Peyer's patch (tissue), 4 donors: ENCODE data around the gene LSR.

ENCODE experiments used
- POLR2A ChIP-seq, 2 donors: fragments of 450-650 bp; IDR thresholded peaks; one replicate each; pipeline ENCODE4 v1.5.1; 2017; ENCODE audit warnings: antibody characterized with exemption in 2 of 2, mild to moderate bottlenecking in 2 of 2, moderate library complexity in 2 of 2
- TF ChIP-seq, protein P1 (sequence below), 6 experiments: fragments of 450-650 bp in 4 of 6; fragments of 200-600 bp in 2 of 6; sonication (generic) in 1 of 6; IDR thresholded peaks; one replicate each; pipeline ENCODE4 v1.5.1; 2017 to 2019; ENCODE audit warnings: antibody characterized with exemption in 6 of 6, mild to moderate bottlenecking in 3 of 6, moderate library complexity in 1 of 6

GRCh38 chr19:35271546-35271945 is 22.7 kb downstream of the LSR start:
- TF ChIP-seq, protein P1, sequence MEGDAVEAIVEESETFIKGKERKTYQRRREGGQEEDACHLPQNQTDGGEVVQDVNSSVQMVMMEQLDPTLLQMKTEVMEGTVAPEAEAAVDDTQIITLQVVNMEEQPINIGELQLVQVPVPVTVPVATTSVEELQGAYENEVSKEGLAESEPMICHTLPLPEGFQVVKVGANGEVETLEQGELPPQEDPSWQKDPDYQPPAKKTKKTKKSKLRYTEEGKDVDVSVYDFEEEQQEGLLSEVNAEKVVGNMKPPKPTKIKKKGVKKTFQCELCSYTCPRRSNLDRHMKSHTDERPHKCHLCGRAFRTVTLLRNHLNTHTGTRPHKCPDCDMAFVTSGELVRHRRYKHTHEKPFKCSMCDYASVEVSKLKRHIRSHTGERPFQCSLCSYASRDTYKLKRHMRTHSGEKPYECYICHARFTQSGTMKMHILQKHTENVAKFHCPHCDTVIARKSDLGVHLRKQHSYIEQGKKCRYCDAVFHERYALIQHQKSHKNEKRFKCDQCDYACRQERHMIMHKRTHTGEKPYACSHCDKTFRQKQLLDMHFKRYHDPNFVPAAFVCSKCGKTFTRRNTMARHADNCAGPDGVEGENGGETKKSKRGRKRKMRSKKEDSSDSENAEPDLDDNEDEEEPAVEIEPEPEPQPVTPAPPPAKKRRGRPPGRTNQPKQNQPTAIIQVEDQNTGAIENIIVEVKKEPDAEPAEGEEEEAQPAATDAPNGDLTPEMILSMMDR (IDR thresholded peaks at IDR 0.05): no peak
- no peak for TF ChIP-seq POLR2A (IDR thresholded peaks at IDR 0.05)
